ENCODE data around the gene JTB.

DNA sequence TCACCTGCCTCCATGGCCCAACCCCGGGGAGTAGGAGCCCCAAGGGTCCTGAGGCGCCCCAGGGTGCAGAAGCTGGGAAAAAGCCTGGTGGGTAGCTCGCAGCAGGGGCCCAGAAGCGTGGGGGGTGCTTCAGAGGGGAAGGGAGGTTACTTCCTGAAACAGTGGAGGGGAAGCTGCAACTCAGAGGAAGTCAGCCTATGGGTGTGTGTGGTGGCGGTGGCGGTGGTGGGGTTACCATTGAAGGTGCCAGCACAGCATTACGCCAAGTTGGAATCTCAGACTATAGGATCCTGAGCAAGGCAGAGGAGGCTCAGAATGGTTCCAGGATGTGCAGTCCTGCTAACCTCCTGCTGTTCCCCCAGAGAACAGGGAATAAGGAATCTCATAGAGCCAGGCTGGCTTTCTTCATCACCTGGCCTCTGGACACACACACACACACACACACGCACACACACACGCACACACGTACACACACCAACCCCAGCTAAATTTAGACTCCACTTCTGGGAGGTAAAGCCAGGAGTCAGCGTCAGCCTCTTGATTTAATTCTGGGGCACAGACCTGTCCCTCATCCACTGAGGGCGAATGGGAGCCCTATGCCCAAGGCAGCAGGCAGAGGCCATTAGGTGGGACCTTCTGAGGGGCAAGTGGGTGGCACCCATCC is 32.2 kb downstream of the JTB start:
- TF ChIP-seq, protein P1, sequence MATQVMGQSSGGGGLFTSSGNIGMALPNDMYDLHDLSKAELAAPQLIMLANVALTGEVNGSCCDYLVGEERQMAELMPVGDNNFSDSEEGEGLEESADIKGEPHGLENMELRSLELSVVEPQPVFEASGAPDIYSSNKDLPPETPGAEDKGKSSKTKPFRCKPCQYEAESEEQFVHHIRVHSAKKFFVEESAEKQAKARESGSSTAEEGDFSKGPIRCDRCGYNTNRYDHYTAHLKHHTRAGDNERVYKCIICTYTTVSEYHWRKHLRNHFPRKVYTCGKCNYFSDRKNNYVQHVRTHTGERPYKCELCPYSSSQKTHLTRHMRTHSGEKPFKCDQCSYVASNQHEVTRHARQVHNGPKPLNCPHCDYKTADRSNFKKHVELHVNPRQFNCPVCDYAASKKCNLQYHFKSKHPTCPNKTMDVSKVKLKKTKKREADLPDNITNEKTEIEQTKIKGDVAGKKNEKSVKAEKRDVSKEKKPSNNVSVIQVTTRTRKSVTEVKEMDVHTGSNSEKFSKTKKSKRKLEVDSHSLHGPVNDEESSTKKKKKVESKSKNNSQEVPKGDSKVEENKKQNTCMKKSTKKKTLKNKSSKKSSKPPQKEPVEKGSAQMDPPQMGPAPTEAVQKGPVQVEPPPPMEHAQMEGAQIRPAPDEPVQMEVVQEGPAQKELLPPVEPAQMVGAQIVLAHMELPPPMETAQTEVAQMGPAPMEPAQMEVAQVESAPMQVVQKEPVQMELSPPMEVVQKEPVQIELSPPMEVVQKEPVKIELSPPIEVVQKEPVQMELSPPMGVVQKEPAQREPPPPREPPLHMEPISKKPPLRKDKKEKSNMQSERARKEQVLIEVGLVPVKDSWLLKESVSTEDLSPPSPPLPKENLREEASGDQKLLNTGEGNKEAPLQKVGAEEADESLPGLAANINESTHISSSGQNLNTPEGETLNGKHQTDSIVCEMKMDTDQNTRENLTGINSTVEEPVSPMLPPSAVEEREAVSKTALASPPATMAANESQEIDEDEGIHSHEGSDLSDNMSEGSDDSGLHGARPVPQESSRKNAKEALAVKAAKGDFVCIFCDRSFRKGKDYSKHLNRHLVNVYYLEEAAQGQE (IDR thresholded peaks at IDR 0.05; ENCODE audit: insufficient read depth in 1 of 2, low read depth in 2 of 2, low read length in 1 of 2), result no peak
- no peak for TF ChIP-seq CTCF (IDR thresholded peaks at IDR 0.05)
